Muscle of arm (tissue), 12 donors: Measurements from ENCODE around the gene SCAMP3. TPM values are rescaled to one million over a fixed set of nuclear protein-coding genes. Genes with fewer than 3 reads are reported as not detected.
A peak's percentile ranks its signal among the peaks of the same experiment; 100 is the strongest.

Source experiments
- DNase-seq: peaks from one replicate; pipeline ENCODE4 v3.0.0-alpha.2; 2013
- polyA plus RNA-seq, 12 donors: library from polyadenylated mRNA; unstranded; fragments of 120-200 nt; gene quantifications; one replicate each; pipeline ENCODE4 v1.2.1, GENCODE V29; 2013; ENCODE audit not compliant: insufficient read length in 12 of 12

Gene SCAMP3
- polyA plus RNA-seq, 12 donors, result 37.6 to 64.7 (median 42.4) TPM; not detected in 1

- peak; percentile 77 for DNase-seq
These were observed 54.2 kb downstream of the SCAMP3 start, which contains the start of gene THBS3 for GRCh38 chr1:155207806-155208540. Gene THBS3 (minus strand): TSS chr1:155207897. CDS start chr1:155207876, 21 bp downstream.

- peak; percentile 85 for DNase-seq
These were observed 55.0 kb downstream of the SCAMP3 start for GRCh38 chr1:155206891-155207805.

Other genes with a start within 250 kb of the SCAMP3 start
- 1 to 10 TPM in 3 of 12 donors, under 1 TPM in 7, not detected in 2; 0.34 to 1.6 (median 0.57) TPM for gene DCST2, start 228.6 kb downstream of the SCAMP3 start, polyA plus RNA-seq
- under 1 TPM in 8 of 12 donors, not detected in 4; 0.16 to 0.29 (median 0.24) TPM for gene DCST1, start 228.5 kb downstream of the SCAMP3 start, polyA plus RNA-seq
- 100 to 1,000 TPM in 1 of 12 donors, 10 to 100 TPM in 10, not detected in 1; 47.2 to 143 (median 56.3) TPM for gene ADAM15, start 211.0 kb downstream of the SCAMP3 start, polyA plus RNA-seq
- gene EFNA4, start 198.6 kb downstream of the SCAMP3 start, polyA plus RNA-seq, result 10 to 100 TPM in 3 of 12 donors, 1 to 10 TPM in 8, not detected in 1; 4.7 to 12.1 (median 6.5) TPM
- gene EFNA3, start 183.5 kb downstream of the SCAMP3 start, polyA plus RNA-seq, result 10 to 100 TPM in 1 of 12 donors, 1 to 10 TPM in 9, not detected in 2; 1.3 to 11.7 (median 2.1) TPM
- gene EFNA1, start 134.5 kb downstream of the SCAMP3 start, polyA plus RNA-seq, result 10 to 100 TPM in 11 of 12 donors, not detected in 1; 19.3 to 35.9 (median 23.3) TPM
- gene SLC50A1, start 126.5 kb downstream of the SCAMP3 start, polyA plus RNA-seq, result 10 to 100 TPM in 11 of 12 donors, not detected in 1; 18.5 to 27.5 (median 23.4) TPM
- 10 to 100 TPM in 10 of 12 donors, not detected in 2; 13.2 to 24.3 (median 17.5) TPM for gene DPM3, start 121.8 kb downstream of the SCAMP3 start, polyA plus RNA-seq
- 100 to 1,000 TPM in 5 of 12 donors, 10 to 100 TPM in 6, not detected in 1; 59.2 to 147 (median 99.7) TPM for gene KRTCAP2, start 89.1 kb downstream of the SCAMP3 start, polyA plus RNA-seq
- 1 to 10 TPM in 2 of 12 donors, under 1 TPM in 9, not detected in 1; 0.35 to 5.8 (median 0.56) TPM for gene TRIM46, start 88.5 kb downstream of the SCAMP3 start, polyA plus RNA-seq
- gene THBS3, start 54.5 kb downstream of the SCAMP3 start, polyA plus RNA-seq, result 10 to 100 TPM in 11 of 12 donors, not detected in 1; 44.8 to 81.2 (median 63.4) TPM
- 10 to 100 TPM in 11 of 12 donors, not detected in 1; 12.7 to 23.0 (median 19.0) TPM for gene MTX1, start 53.7 kb downstream of the SCAMP3 start, polyA plus RNA-seq
- gene ENTREP3, start 6.9 kb downstream of the SCAMP3 start, polyA plus RNA-seq, result 10 to 100 TPM in 11 of 12 donors, not detected in 1; 10.8 to 33.3 (median 13.5) TPM
- gene CLK2, start 11.1 kb upstream of the SCAMP3 start, polyA plus RNA-seq, result 10 to 100 TPM in 11 of 12 donors, not detected in 1; 32.8 to 79.5 (median 38.6) TPM
- gene HCN3, start 15.1 kb upstream of the SCAMP3 start, polyA plus RNA-seq, result 1 to 10 TPM in 11 of 12 donors, not detected in 1; 3.7 to 8.6 (median 4.6) TPM
- under 1 TPM in 8 of 12 donors, not detected in 4; 0.07 to 0.44 (median 0.15) TPM for gene PKLR, start 39.1 kb upstream of the SCAMP3 start, polyA plus RNA-seq
- gene FDPS, start 46.5 kb upstream of the SCAMP3 start, polyA plus RNA-seq, result 100 to 1,000 TPM in 8 of 12 donors, 10 to 100 TPM in 3, not detected in 1; 83.9 to 131 (median 107) TPM
- 10 to 100 TPM in 11 of 12 donors, not detected in 1; 20.5 to 44.8 (median 26.4) TPM for gene RUSC1, start 58.5 kb upstream of the SCAMP3 start, polyA plus RNA-seq